Measurements from ENCODE around the gene DSTN.

DSTN gene

GRCh38 chr20:17633850-17634500, 64.1 kb downstream of the DSTN start:
- Histone ChIP-seq H3K9ac (ENCODE audit: low read length) (no peak overlapping the region), H3K27me3 (ENCODE audit: control insufficient read depth, insufficient read depth, low read length) (no peaks in the 10 kb centered on the region), H3K4me3 (ENCODE audit: low read length) (no peak overlapping the region), H3K27ac (ENCODE audit: low read depth, low read length) (peak overlapping the region; percentile 60), H3K36me3 (ENCODE audit: control insufficient read depth, insufficient read depth, low read length) (peaks cover 56% of the 10 kb centered on the region), H3K4me1 (ENCODE audit: control insufficient read depth, insufficient read depth, low read length) (peaks cover 17% of the 10 kb centered on the region)

DNA sequence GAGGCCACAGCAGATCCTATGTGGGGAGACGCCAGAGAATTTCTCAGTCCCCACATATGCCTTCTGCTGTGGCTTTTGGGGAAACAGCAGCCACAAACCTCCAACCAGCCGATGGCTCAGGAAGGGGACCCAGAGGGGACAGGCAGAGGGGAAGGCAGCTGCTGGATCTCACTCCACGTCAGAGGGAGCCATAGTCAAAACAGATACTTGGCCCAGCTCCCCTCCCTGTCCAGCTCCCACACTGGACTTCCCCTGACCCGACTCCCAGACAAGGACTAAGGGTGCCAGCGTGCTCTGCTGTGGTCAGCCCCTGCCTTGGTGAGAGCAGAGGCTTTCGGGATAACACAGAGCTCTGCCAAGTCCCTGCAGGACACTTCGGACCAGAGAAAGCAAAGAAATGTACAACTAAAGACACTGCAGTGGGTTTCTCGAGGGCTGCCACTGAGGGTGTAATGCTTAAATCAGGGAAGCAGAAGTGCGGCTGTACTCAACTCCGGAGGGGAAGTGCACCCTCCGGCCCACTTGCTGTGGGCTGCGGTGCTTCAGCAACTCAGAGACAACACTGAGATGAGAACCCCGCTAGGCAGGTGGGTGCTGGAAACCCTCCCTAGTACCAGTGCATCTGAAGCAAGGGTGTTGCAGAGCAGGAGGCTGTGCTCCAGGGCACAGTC, 64.9 kb downstream of the DSTN start:
- Histone ChIP-seq H3K27me3 (ENCODE audit: control insufficient read depth, insufficient read depth, low read length) (no peaks in the 10 kb centered on the region), H3K27ac (ENCODE audit: low read depth, low read length) (peak overlapping the region; percentile 60), H3K36me3 (ENCODE audit: control insufficient read depth, insufficient read depth, low read length) (peaks cover 50% of the 10 kb centered on the region), H3K9ac (ENCODE audit: low read length) (no peak overlapping the region), H3K4me1 (ENCODE audit: control insufficient read depth, insufficient read depth, low read length) (peaks cover 17% of the 10 kb centered on the region), H3K4me3 (ENCODE audit: low read length) (no peak overlapping the region)

DNA sequence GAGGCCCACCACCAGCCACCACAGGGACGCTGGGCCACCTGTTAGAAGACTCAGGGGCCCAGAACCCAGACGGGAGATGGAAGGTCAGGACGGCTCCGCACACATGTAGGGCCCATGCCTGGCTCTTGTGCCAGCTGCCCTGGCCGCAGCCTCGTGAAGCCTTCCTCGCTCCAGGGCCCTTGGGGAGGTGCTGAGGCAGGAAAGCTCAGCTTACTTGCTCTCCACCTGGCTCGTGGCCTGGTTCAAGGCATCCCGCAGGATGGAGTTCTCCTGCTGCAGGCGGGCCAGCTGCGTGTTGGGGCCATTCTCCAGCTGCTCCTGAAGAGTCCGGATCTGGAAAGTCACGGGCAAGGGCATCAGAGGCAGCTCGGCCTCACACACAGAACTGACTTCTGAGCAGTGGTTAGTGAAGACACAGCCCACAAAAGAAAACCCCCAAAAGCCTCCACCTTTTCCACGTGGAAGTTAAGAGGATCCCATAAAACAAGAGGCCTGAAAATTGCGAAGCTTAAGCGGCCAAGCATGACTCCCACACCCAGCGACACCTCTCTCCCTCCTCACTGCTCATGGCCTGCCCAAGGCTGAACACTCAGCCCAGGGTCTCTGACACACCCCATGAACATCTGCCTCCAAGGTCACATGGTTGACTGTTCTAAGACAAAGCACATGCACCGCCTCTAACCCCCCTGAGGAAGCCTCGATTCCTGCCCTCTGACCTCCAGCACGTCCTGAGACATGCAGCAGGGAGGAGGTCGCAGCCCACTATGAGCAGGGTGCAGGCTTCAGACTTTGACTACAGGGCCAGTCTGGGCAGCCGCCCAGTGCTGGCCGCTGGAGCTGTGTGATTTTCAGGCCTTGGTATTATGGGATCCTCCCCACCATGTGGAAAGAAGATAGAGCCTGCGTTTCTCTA, 65.7 kb downstream of the DSTN start:
- Histone ChIP-seq H3K36me3 (ENCODE audit: control insufficient read depth, insufficient read depth, low read length) (peaks cover 57% of the 10 kb centered on the region), H3K4me3 (ENCODE audit: low read length) (no peak overlapping the region)

DNA sequence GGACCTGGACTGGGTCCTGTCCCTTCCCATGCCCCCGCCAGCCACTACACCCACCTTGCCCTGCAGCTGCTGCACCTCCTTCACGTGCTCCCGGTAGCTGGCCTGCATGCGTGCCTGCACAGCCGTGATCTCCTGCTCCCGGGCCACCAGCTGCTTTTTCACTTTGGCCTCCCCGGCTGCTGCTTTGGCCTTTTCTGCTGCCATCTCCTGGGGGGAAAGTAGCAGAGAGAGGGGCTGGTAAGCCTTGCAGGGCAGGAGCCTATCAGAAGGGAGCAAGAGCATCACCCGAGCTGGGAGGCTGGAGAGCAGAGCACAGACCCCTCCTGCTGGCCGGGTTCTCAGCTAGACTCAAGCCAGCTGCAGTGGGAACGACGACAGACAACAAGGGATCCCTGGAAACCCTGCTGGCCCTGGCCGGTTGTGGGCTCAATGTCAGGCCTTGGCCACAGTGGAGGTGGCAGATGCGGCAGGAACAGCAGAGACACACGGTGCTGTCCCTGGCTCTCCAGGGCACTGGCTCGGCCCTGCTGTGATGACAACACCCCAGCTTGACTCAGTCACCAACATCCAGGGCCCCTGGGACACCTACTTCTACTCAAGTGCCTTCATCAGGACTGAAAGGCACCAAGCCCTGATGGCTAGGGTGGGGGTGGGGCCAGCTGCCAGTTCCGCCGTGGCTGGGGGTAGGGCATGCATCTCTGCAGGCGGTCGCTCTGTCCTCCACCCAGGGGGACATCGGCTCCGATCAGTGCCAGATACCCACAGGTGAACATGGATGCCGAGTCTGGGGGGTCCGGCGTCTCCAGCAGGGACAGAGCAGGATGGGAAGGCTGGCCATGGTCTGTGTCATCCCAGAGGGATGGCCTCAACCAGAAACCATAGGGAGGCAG, 66.9 kb downstream of the DSTN start:
- no peaks in the 10 kb centered on the region for H3K27me3 ChIP-seq (ENCODE audit: control insufficient read depth, insufficient read depth, low read length)
- no peak overlapping the region for H3K4me3 ChIP-seq (ENCODE audit: low read length)
- H3K27ac ChIP-seq (ENCODE audit: low read depth, low read length), result no peak overlapping the region
- H3K9ac ChIP-seq (ENCODE audit: low read length), result no peak overlapping the region
- H3K4me1 ChIP-seq (ENCODE audit: control insufficient read depth, insufficient read depth, low read length), result peaks cover 17% of the 10 kb centered on the region
- H3K36me3 ChIP-seq (ENCODE audit: control insufficient read depth, insufficient read depth, low read length), result peaks cover 63% of the 10 kb centered on the region

More for the DNA sequence above, 65.7 kb downstream of the DSTN start:
- H3K27ac ChIP-seq (ENCODE audit: low read depth, low read length), result no peak overlapping the region
- H3K4me1 ChIP-seq (ENCODE audit: control insufficient read depth, insufficient read depth, low read length), result peaks cover 17% of the 10 kb centered on the region
- no peaks in the 10 kb centered on the region for H3K27me3 ChIP-seq (ENCODE audit: control insufficient read depth, insufficient read depth, low read length)
- H3K9ac ChIP-seq (ENCODE audit: low read length), result no peak overlapping the region

GRCh38 chr20:17637413-17637780, 67.5 kb downstream of the DSTN start:
- H3K27ac ChIP-seq (ENCODE audit: low read depth, low read length), result no peak overlapping the region
- peaks cover 63% of the 10 kb centered on the region for H3K36me3 ChIP-seq (ENCODE audit: control insufficient read depth, insufficient read depth, low read length)
- H3K9ac ChIP-seq (ENCODE audit: low read length), result no peak overlapping the region
- no peaks in the 10 kb centered on the region for H3K27me3 ChIP-seq (ENCODE audit: control insufficient read depth, insufficient read depth, low read length)
- no peak overlapping the region for H3K4me3 ChIP-seq (ENCODE audit: low read length)
- peaks cover 17% of the 10 kb centered on the region for H3K4me1 ChIP-seq (ENCODE audit: control insufficient read depth, insufficient read depth, low read length)

DNA sequence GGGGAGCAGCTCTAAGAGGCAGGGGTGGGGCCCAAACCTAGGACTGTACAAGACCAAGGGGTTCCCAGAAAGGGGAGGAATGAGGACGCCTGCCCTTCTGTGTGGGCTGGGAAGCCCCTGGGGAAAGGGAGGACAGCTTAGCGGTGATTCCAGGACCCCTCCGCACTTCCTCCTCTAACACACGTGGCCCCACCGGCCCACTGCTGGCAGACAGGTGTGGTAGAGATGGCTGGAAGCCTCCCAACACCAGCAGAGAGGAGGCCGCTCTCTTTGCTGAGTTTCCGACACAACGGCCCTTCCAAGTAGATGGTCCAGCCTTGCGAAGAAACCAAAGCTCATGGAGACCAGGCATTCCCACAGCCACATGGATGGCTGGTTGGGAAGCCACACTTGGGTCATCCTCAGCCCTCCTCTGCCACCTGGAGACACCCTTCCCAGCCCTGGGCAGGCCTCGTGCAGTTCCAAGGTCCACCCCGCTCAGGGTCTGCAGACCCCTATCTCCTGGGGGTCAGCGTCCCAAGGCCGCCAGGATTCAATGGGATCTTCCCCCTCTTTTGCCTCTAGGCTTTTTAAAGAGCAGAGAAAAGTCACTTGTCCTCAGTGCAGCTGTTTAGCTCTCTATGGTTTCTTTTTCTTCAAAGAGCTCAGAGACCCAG, 68.2 kb downstream of the DSTN start:
- Histone ChIP-seq H3K9ac (ENCODE audit: low read length) (no peak overlapping the region), H3K27me3 (ENCODE audit: control insufficient read depth, insufficient read depth, low read length) (no peaks in the 10 kb centered on the region), H3K36me3 (ENCODE audit: control insufficient read depth, insufficient read depth, low read length) (peaks cover 58% of the 10 kb centered on the region), H3K4me3 (ENCODE audit: low read length) (no peak overlapping the region), H3K4me1 (ENCODE audit: control insufficient read depth, insufficient read depth, low read length) (peaks cover 19% of the 10 kb centered on the region), H3K27ac (ENCODE audit: low read depth, low read length) (no peak overlapping the region)

DNA sequence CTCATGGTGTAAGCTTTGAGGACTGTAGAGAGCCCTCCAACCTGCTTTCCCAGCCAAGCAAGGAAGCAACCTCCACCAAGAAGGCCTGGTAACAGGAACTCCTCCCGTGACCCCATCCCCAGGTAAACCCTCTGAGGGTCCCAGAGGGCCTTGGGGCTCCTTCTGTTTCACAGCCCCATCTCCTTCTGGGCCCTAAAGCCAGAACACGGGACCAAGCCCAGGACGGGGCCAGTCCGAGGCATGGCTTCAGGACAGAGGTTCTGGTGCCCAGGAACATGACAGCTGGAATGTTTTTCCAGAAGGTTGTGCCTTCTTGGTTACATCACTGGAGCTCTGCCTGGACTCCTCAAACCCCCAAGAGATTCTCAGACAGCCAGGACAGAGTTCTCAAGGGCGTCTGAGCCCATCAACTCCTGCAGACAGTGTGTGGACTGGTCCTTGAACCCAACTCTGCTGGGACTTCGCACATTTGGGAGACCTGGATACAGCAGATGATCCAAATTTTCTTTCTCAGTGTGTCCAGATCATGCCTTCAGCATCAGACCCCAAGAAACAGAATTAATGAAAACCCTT, 69.0 kb downstream of the DSTN start:
- Histone ChIP-seq H3K4me1 (ENCODE audit: control insufficient read depth, insufficient read depth, low read length) (peaks cover 26% of the 10 kb centered on the region), H3K9ac (ENCODE audit: low read length) (no peak overlapping the region), H3K4me3 (ENCODE audit: low read length) (no peak overlapping the region), H3K36me3 (ENCODE audit: control insufficient read depth, insufficient read depth, low read length) (peaks cover 50% of the 10 kb centered on the region), H3K27me3 (ENCODE audit: control insufficient read depth, insufficient read depth, low read length) (no peaks in the 10 kb centered on the region), H3K27ac (ENCODE audit: low read depth, low read length) (no peak overlapping the region)

DNA sequence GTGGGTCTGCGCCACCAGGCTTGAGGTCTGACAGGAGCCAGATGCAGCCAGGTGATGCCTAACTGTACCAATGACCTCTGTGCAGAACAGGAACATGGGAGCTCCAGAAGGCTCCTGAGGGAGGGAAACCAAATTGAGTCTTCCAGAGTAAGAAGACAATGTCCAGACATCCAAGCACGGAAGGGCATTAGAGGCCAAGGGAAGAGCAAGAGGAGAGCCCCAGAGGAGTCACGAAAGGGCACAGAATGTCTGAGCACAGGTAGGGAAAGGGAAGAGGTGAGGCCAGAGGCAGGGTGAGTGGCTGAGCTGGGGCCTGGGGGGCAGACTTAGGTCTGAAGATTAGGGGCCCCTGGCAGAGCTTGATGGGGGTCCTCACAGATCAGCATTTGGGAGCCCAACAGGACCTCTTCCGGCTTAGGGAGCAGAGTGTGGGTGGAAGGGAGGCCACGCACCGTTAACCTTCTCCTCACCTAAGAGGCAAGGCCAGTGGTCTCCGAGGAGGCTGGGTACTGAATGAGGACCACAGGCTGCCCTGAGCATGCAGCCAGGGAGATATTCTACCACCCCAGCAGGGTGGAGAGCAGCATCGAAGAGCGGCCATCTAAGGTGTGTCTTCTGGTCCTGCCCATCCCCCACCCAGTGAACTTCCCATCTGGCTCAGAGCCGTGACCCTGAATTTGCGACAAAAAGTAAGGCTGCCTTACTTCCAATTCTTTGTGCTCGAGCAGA, 70.4 kb downstream of the DSTN start:
- Histone ChIP-seq H3K27ac (ENCODE audit: low read depth, low read length) (no peak overlapping the region), H3K9ac (ENCODE audit: low read length) (no peak overlapping the region), H3K4me1 (ENCODE audit: control insufficient read depth, insufficient read depth, low read length) (peaks cover 20% of the 10 kb centered on the region), H3K36me3 (ENCODE audit: control insufficient read depth, insufficient read depth, low read length) (peaks cover 40% of the 10 kb centered on the region), H3K27me3 (ENCODE audit: control insufficient read depth, insufficient read depth, low read length) (no peaks in the 10 kb centered on the region), H3K4me3 (ENCODE audit: low read length) (no peak overlapping the region)

DNA sequence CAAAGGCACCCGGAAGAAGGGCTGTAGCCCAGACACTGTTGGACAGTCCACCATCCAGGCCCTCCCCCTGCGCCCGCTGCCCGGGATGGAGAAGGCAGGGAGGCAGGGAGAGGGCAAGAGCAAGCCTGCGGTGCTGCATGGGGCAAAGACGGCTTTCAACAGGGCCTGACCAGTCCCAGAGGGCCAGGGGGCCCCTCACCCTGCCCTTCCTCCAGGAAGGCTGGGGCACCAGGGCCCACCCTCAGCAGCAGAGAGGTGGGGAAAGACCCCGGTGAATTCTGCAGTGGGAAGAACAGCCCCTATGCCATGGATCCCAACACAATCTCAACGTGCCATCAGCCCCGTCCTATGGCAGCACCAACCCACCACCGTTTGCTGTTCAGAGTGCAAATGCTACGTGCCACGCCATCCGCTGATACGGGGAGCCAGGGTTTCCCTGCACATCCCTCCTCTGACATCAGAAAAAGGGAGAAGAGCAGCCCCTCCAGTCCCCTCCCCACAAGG, 71.1 kb downstream of the DSTN start:
- no peak overlapping the region for H3K4me3 ChIP-seq (ENCODE audit: low read length)
- peaks cover 34% of the 10 kb centered on the region for H3K36me3 ChIP-seq (ENCODE audit: control insufficient read depth, insufficient read depth, low read length)
- no peaks in the 10 kb centered on the region for H3K27me3 ChIP-seq (ENCODE audit: control insufficient read depth, insufficient read depth, low read length)
- no peak overlapping the region for H3K27ac ChIP-seq (ENCODE audit: low read depth, low read length)
- H3K4me1 ChIP-seq (ENCODE audit: control insufficient read depth, insufficient read depth, low read length), result peaks cover 18% of the 10 kb centered on the region
- no peak overlapping the region for H3K9ac ChIP-seq (ENCODE audit: low read length)

DNA sequence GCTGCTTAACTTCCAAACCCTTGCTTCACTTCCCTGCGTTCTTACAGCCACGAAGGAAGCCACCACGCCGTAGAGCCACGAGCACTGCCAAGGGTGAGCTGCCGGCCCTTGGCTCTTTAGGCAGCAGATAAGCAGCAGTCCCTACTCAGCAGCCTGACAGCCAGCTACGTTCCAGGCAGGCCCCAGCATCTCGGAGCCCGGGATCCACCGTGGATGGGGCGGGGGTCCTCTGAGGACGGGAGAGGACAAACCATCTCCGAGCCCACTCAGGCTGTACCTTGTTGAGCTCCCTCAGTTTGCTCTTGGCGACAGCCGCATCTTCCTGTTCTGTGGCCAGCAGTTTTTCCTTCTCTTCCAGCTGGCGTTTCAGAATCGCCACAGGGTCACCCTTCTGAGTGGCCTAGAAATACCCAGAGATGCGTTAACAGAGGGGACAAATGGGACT, 71.7 kb downstream of the DSTN start:
- H3K27ac ChIP-seq (ENCODE audit: low read depth, low read length), result no peak overlapping the region
- H3K4me3 ChIP-seq (ENCODE audit: low read length), result no peak overlapping the region
- H3K27me3 ChIP-seq (ENCODE audit: control insufficient read depth, insufficient read depth, low read length), result no peaks in the 10 kb centered on the region
- no peak overlapping the region for H3K9ac ChIP-seq (ENCODE audit: low read length)
- H3K36me3 ChIP-seq (ENCODE audit: control insufficient read depth, insufficient read depth, low read length), result peaks cover 30% of the 10 kb centered on the region
- peaks cover 15% of the 10 kb centered on the region for H3K4me1 ChIP-seq (ENCODE audit: control insufficient read depth, insufficient read depth, low read length)

DNA sequence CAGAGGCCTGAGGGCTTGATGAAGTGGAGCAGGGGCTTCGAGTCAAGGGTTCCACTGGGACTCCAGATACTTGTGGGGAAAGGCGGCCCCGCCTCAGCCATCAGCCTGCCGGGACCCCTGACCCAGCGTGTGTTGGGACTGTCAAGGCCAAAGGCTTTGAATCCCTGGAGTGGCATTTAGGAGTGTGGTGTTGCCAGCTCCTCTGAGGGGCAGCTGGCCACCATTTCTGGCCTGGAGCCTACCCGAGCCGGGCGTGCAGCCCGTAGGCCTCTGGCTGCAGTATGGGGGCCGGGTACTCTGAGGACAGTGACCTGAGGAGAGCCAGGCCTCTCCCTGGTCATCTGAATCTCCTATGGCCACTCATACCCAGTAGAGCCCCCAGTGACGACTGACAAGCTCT, 72.1 kb downstream of the DSTN start:
- H3K9ac ChIP-seq (ENCODE audit: low read length), result no peak overlapping the region
- no peaks in the 10 kb centered on the region for H3K27me3 ChIP-seq (ENCODE audit: control insufficient read depth, insufficient read depth, low read length)
- H3K27ac ChIP-seq (ENCODE audit: low read depth, low read length), result no peak overlapping the region
- H3K4me3 ChIP-seq (ENCODE audit: low read length), result no peak overlapping the region
- peaks cover 15% of the 10 kb centered on the region for H3K4me1 ChIP-seq (ENCODE audit: control insufficient read depth, insufficient read depth, low read length)
- H3K36me3 ChIP-seq (ENCODE audit: control insufficient read depth, insufficient read depth, low read length), result peaks cover 27% of the 10 kb centered on the region

Measured in rectal smooth muscle tissue (tissue), 1 donor.